ENCODE results near the gene CNGB1. TPM values are rescaled to one million over a fixed set of nuclear protein-coding genes. Genes with fewer than 3 reads are reported as not detected.
A peak's percentile ranks its signal among the peaks of the same experiment; 100 is the strongest.

The CNGB1 gene
- polyA plus RNA-seq, 2 of the 4 experiments (the other 2 are of a cell fraction) = 0.23 to 0.39 TPM

DNA sequence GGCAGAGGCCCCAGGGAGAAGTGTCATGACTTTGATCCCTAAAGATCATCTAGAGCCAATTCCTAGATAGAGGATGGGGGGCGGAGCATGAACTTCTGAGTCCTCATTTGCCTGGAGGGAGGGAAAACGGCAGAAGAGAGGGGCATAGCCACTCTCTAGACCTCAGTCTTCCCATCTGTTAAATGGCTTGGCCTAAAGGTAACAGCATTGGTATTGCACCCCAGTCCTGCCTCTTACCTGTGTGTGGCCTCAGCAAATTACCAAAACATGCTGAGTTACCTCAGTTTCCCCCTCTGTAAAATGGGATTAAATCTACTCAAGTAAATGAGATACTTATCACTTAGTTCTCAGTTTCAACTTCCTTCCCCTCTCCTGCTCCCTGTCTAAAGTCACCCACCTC lies 47.5 kb downstream of the CNGB1 start:
- FAIRE-seq = no peak
- CTCF ChIA-PET = interaction anchor here (1.1 to 1.2 kb wide), 2 partner anchors 24 to 55 kb away, joined by 4 read pairs; no protein-coding TSS in a partner anchor

GRCh38 chr16:57920880-57921229 lies 50.1 kb downstream of the CNGB1 start:
- CTCF ChIA-PET = interaction anchor here (0.6 to 1.3 kb wide), 6 partner anchors 11 to 84 kb away, joined by 3 to 5 read pairs (median 3); no protein-coding TSS in a partner anchor
- DNase-seq (ENCODE audit: low read depth in 1 of 2, low spot score in 1 of 2) (no peak), FAIRE-seq (no peak), ATAC-seq (no peak)
- Histone ChIP-seq H3K27ac (no peak overlapping the region), H3K4me3 (no peak overlapping the region), H3K9me3 (no peaks in the 10 kb centered on the region), H3K4me1 (peaks cover 3% of the 10 kb centered on the region; the same call in 1 of the 3 replicates), H3K4me2 (no peak overlapping the region)
- peak; percentile 69 for TF ChIP-seq MAFK (IDR thresholded peaks at IDR 0.05; ENCODE audit: partially characterized antibody)
- TF ChIP-seq, protein P1, sequence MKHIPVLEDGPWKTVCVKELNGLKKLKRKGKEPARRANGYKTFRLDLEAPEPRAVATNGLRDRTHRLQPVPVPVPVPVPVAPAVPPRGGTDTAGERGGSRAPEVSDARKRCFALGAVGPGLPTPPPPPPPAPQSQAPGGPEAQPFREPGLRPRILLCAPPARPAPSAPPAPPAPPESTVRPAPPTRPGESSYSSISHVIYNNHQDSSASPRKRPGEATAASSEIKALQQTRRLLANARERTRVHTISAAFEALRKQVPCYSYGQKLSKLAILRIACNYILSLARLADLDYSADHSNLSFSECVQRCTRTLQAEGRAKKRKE (CRISPR knock-in tag; IDR thresholded peaks at IDR 0.05; ENCODE audit: low read depth) = no peak
- TF ChIP-seq CTCF (IDR thresholded peaks at IDR 0.05) = no peak
- POLR2A ChIA-PET = no interaction called here
- WGBS (ENCODE audit: missing lambda C conversion rate) = 89% methylated on average over 2 of the region's 2 CpGs

More for the DNA sequence above, 47.5 kb downstream of the CNGB1 start:
- Histone ChIP-seq H3K27ac (no peak overlapping the region), H3K9me3 (no peaks in the 10 kb centered on the region), H3K4me2 (no peak overlapping the region), H3K4me3 (no peak overlapping the region), H3K4me1 (no peaks in the 10 kb centered on the region)
- WGBS (ENCODE audit: missing lambda C conversion rate) = 69% methylated on average over 2 of the region's 2 CpGs
- DNase-seq (ENCODE audit: low read depth in 1 of 2, low spot score in 1 of 2) (no peak), ATAC-seq (no peak)
- POLR2A ChIA-PET = no interaction called here
- TF ChIP-seq RARB (CRISPR knock-in tag; IDR thresholded peaks at IDR 0.05) (no peak), GATA3 (IDR thresholded peaks at IDR 0.05; ENCODE audit: borderline replicate concordance) (no peak), FOSL2 (IDR thresholded peaks at IDR 0.05) (no peak), FOSL2 (CRISPR knock-in tag; IDR thresholded peaks at IDR 0.05) (no peak), REST (IDR thresholded peaks at IDR 0.05) (no peak), USF2 (IDR thresholded peaks at IDR 0.05) (no peak), HDAC2 (IDR thresholded peaks at IDR 0.05) (no peak), FOXS1 (CRISPR knock-in tag; IDR thresholded peaks at IDR 0.05) (no peak), FOSB (CRISPR knock-in tag; IDR thresholded peaks at IDR 0.05) (no peak), RFX5 (IDR thresholded peaks at IDR 0.05) (no peak), NPAS2 (CRISPR knock-in tag; IDR thresholded peaks at IDR 0.05; ENCODE audit: borderline replicate concordance) (no peak), ZFP36 (IDR thresholded peaks at IDR 0.05; ENCODE audit: borderline replicate concordance, partially characterized antibody) (no peak), HEYL (CRISPR knock-in tag; IDR thresholded peaks at IDR 0.05) (no peak), KDM5A (IDR thresholded peaks at IDR 0.05) (no peak), POLR2A (IDR thresholded peaks at IDR 0.05; ENCODE audit: low read length) (no peak)
- TF ChIP-seq, protein P2, sequence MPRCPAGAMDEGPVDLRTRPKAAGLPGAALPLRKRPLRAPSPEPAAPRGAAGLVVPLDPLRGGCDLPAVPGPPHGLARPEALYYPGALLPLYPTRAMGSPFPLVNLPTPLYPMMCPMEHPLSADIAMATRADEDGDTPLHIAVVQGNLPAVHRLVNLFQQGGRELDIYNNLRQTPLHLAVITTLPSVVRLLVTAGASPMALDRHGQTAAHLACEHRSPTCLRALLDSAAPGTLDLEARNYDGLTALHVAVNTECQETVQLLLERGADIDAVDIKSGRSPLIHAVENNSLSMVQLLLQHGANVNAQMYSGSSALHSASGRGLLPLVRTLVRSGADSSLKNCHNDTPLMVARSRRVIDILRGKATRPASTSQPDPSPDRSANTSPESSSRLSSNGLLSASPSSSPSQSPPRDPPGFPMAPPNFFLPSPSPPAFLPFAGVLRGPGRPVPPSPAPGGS (IDR thresholded peaks at IDR 0.05) = no peak
